ENCODE results near the gene EBPL.

DNA sequence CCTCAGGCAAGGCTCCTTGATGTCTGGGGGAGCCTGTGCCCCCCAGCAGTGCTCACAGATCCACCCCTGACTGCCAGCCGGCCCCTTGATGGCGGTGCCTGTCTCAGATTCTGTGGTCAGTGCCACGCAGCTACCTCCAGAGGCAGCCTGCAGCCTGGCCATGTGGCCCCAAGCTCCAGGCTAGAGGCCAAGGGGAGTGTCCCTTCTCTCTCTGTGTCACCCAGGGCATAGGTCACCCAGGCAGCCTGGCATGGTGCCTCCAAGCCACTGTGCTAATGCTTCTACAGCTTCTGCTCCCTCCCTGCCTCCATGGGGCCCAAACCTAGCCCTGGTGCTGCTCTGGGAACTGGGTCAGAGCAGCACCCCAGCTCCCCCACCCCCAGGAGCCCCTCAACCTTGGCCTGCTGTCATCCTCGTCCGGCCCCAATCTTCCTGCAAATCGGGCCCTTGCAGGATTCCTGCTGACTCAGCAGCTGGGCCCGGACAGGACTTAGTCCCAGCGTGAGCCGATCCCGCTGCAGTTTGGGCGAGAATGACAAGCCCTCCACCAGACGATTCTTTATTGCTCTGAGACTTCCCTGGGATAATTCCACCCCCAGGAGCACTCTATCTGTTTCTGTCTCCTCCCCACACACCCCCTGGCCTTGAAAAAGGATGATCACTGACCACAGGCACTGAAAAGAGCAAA, 65.8 kb downstream of the EBPL start:
- TF ChIP-seq EZH2 (IDR thresholded peaks at IDR 0.05; ENCODE audit: insufficient read depth, poor library complexity, severe bottlenecking) (no peak), EZH2phosphoT487 (IDR thresholded peaks at IDR 0.05; ENCODE audit: insufficient read depth, low read depth) (no peak)

Data from GM23248 (cell line).